ENCODE results near the gene CIBAR2.

- no peak for TF ChIP-seq POLR2A (IDR thresholded peaks at IDR 0.05; ENCODE audit: low read length)
- TF ChIP-seq GATA1 (IDR thresholded peaks at IDR 0.05; ENCODE audit: low read depth, low read length): no peak
Observed at GRCh38 chr16:85082173-85083050, 29.9 kb downstream of the CIBAR2 start.

Data from erythroblast (primary cell).